Measurements from ENCODE around the gene OR4D9.

Gene OR4D9

DNA sequence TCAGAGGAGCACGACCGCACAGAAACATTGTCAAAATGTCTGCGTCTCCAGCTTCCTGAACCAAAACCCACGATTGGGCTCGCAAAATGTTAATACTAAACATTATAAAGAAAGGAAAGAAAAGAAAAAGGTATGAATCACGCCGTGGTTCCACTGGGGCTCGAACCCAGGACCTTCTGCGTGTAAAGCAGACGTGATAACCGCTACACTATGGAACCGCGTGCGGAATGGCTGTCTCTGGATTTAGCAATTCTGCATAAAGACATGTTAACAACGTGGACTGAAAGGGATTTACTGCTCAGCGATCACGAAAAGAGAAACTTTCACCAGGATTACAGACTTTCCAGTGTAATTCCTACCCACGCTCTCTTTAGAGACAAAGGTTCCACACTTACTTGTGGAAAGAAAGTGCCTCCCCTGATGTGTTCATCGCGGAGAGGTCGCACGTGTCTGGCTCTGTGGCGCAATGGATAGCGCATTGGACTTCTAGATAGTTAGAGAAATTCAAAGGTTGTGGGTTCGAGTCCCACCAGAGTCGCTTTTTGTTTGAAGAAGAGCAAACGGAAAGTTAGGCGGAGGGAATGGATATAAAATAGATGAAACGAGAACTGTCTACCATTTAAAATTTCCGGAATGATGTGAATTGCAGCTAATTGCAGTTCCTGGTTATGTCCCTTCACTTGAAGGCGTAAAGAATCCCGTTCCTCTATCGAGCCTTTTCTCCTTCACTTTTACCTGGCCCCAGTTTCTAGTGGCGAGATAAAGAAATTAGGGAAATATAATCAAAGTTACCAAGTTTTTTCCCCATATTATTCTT, 39.7 kb downstream of the OR4D9 start:
- peak; percentile 75 for DNase-seq

DNA sequence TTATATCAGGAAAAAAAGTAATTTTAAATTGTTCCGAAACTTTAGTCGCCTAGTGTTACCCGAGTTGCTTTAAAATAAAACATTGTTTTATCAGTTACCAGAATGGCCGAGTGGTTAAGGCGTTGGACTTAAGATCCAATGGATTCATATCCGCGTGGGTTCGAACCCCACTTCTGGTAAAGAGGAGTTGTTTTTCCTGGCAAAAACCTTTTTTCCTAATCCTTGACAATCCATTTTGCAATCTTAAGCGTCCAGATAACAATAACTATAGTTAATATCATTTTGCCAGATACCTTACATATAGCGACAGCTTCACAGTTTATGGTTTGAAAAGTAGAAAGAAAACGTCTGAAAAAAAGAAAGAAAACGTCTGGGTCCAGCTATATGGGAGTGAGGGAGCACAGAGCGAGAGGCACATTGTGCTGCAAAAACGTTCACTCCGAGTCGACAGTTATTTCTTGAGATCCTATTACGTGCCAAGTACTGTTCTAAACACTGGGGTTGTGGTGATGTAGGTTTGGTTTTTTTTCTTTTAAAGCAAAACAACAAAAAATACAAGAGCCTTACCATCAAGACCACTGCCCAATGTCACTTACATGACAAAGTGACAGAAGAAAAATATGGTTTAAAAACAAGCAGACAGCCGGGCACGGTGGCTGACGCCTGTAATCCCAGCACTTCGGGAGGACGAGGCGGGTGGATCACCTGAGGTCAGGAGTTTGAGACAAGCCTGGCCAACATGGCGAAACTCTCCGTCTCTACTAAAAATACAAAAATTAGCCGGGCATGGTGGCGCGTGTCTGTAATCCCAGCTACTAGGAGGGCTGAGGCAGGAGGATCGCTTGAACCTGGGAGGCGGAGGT, 40.6 kb downstream of the OR4D9 start:
- peak; percentile 54 for DNase-seq

DNA sequence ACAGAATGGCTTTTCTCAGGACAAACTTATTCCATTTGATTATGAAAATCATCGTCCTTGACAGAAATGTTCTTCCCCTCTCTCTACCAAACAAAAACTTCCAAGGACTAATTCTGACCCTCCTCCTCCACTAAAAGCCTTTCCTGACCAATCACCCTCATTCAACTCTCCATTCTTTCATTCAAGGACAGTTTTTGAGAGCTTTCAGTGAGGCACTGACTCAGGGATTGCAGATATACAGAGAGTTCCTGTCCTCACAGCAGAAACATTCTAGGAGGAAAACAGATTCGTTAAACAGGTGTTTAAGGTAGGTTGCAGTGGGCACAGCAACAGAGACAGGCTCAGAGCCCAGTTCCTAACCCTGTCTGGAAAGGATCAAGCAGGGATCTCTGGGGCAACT, 41.5 kb downstream of the OR4D9 start:
- DNase-seq: no peak

DNA sequence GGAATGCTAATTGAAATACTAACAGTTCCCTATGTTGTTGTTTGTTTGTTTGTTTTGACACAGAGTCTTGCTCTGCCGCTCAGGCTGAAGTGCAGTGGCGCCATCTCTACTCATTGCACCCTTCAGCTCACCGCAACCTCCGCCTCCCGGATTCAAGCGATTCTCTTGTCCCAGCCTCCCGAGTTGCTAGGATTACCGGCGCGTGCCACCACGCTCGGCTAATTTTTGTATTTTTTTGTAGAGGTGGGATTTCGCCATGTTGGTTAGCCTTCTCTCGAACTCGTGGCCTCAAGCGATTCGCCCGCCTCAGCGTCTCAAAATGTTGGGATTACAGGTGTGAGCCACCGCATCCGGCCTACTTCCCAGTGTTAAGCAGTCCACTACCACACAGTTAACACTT, 42.0 kb downstream of the OR4D9 start:
- DNase-seq: no peak

DNA sequence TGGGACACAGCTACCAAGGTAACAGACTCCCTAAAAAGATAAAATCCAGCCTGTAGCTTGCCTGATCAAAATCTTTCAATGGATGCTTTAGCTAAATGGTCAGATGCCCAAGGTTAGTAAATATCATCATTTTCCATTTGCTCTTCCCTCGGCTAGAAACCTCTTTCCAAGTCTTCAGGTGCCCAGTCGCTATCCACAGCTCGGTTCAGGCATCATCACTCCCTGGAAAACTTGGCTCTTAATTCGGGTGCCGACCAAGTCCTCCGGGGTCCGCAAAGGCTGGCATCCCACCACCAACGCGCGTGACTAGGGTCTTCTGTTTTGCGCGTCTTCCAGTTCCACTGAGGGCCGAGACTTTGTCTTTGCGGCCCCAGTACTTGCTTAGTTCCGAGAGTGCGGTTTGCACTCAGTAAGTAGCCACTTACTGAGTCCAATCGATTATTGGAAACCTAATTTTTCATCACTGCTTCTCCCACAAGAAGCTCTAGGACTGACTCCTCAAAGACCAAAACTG, 44.3 kb downstream of the OR4D9 start:
- no peak for DNase-seq

DNA sequence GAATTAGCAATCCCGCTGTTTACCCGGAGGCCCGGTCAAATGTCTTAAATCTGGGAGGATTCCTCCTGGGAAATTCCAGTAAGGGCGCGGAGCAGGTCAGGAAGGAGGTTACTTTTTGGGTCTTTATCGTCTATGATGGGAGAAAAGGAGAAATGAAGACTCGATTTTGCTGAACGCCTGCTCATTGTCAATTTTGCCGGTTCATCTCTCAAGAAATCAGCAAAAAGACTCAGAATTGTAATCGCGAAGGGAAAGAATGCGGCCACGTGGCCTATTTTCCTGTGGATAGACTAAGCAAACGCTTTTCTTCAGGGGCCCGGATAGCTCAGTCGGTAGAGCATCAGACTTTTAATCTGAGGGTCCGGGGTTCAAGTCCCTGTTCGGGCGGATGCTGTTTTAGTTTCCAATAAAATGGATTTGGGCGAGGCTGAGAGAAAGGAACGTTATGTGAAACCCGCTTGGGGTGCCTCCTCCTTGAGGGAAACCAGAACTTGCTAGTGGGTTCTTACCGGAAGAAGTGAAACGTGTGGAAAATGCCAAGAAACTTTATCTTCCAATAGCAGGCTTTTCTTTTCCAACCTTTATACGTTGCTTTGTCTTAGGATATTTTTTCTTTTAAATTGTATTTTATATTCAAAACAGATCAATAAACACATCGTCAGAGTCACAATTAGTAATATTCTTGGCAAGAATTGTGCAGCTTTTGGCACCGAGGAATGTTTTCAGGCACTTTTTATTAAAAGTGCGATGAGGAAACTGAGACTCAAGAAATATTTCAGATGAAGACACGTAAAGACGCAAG, 45.0 kb downstream of the OR4D9 start:
- peak; percentile 71 for DNase-seq

DNA sequence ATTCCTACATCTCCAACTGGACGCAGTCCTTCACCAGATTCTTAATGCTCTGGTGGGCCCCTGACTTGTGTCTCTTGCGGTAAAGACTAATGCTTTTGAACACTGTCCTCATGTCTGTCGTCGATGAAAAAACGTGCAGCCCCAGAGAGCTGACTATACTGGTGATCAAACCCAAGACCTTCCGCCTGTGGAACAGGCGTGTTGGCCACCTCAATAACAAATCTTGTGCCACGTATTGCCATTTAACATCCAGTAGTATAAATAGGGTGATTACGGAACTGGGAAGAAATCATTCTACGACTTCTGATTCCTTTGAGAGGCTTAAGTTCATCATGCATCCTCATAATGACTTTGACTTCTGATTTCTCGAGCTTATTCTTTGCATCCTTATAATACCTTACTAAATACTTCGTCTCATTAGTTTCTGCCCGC, 45.6 kb downstream of the OR4D9 start:
- DNase-seq: no peak

DNA sequence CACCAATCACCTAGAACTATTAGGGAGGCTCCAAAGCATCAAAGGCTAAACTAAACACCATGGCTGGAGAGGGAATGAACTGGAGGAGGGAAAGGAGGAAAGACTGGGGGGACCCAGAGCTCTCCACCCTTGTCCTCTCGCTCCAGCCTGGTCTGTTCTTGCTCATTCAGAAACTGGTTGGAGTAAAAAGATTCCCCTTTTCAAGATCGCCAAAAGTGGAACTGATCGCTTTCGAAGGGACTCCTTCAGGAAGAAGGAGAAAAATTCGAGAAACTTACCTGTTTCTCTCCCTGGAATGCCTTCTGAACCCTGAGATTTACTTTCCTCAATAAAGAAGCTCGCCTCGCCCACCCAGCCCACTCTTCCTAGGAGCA, 46.9 kb downstream of the OR4D9 start:
- DNase-seq: no peak

DNA sequence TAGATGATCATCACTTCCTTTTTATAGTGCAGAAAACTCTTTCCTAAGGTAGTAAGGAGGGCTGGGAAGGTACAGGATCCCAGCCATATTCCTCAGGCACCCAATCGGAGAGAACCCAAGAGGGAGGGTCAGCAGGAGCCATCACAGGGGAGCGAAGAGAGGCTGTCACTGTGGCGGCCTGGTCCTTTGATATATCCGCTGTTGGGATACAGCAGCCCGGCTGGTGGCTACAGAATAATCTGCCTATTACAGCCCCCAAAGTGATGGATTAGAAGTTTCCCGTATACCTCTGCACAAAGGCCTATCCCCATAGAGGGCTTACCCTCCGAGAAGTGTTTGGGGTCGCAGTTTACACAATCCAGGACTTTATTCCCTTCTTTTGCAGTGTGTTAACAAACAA, 48.5 kb downstream of the OR4D9 start:
- no peak for DNase-seq

DNA sequence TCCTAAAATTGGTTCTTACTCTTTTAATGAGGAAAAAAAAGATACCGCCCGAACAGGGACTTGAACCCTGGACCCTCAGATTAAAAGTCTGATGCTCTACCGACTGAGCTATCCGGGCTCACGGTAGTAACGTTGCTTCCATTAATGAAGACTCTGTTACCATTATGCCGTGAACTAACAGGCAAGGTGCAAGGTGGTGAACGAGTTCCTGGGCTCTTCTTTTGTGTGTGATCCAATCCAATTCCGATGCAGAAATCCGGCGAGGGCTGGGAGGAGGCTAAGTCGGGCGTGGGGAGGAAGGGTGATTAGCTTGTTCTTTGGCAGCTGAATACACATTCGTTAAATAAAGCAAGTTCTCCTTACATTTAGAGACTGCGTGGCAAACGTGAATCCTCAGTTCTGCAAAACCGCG, 49.0 kb downstream of the OR4D9 start:
- DNase-seq: peak; percentile 40

DNA sequence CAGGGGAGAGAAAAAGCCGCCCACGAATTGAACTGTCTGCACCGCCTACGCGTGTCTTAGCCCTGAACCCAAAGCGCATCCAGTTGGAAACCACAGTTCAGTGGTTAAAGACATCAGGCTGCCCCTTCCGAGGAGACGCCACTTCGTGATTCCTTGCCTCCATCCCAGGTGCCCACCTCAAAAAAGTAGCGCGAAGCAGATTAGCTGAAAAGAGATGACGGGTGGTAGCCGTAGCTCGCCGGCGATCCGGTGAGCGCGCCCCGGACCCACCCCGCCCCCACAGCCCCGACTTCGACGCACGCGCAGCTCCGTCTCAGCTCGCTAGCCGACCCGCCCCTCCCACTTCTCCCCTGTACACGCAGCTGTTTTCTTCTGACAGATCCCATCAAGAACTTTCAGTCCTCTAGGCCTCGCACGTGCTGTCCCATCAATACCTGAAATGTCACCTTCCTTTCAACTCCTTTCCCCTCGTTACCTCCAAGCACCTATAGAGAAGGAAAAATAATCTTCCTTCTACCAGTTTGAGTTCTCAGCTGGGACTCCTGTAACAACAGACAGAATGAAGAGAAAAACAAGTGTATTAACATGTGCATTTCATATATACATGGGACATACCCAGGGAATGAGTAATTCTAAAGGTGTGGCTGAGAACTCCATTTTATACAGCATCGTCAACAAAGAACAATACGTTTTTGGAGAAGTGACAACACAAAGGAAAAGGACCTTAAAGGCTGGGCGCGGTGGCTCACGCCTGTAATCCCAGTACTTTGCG, 49.5 kb downstream of the OR4D9 start:
- DNase-seq: peak; percentile 40

DNA sequence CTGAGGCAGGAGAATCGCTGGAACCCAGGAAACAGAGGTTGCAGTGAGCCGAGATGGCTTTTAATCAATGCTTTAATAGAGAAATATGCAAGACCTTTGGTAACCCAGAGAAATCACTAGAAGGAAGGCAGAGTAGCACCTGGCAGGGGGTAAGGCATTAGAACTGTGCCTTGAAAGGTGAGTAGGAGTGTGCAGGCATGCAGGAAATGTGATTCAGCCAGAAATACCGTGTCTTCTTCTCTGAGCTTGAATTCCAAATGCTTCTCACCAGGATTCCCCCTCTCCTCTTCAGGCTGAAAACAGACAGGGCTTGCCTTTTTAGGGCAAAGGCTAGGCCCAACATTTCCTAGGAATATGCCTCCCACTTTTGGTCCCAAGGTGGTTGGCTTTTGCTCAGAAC, 51.0 kb downstream of the OR4D9 start:
- no peak for DNase-seq

Data from DMS 273 treated with DMSO at 0.1 percent for 48 hours (cell line).